HG03575 (cell line): ENCODE measurements around the gene IFNAR1.
"Not testable (repeated sequence)": the region's sequence is repeated elsewhere in the genome, so short reads cannot be mapped to it uniquely, and the experiment has no call there.

Source experiments
- ATAC-seq: cut with Tn5 transposase; IDR thresholded peaks from one replicate; pipeline ENCODE4 v1.9.1; 2021; ENCODE audit not compliant: unreplicated experiment, insufficient number of reproducible peaks, low FRiP score; ENCODE audit errors: extremely low read depth

The IFNAR1 gene

GRCh38 chr21:33370305-33370704 lies 45.5 kb downstream of the IFNAR1 start:
- no peak for ATAC-seq

- no peak for ATAC-seq
These were observed 46.6 kb downstream of the IFNAR1 start for GRCh38 chr21:33371366-33371765.

GRCh38 chr21:33372582-33372981 lies 47.8 kb downstream of the IFNAR1 start:
- no peak for ATAC-seq

GRCh38 chr21:33373451-33373850 lies 48.7 kb downstream of the IFNAR1 start:
- ATAC-seq = no peak

- no peak for ATAC-seq
These were observed 49.3 kb downstream of the IFNAR1 start for GRCh38 chr21:33374080-33374449.

- no peak for ATAC-seq
These were observed 49.8 kb downstream of the IFNAR1 start for GRCh38 chr21:33374450-33375096.

- no peak for ATAC-seq
These were observed 50.4 kb downstream of the IFNAR1 start for GRCh38 chr21:33375101-33375644.

GRCh38 chr21:33377221-33377920 lies 52.6 kb downstream of the IFNAR1 start:
- ATAC-seq = no peak

GRCh38 chr21:33378081-33378480 lies 53.3 kb downstream of the IFNAR1 start:
- ATAC-seq = no peak

GRCh38 chr21:33379934-33380333 lies 55.2 kb downstream of the IFNAR1 start:
- ATAC-seq = not testable (repeated sequence)

- ATAC-seq = no peak
These were observed 55.8 kb downstream of the IFNAR1 start for GRCh38 chr21:33380483-33380998.

- ATAC-seq = not testable (repeated sequence)
These were observed 56.6 kb downstream of the IFNAR1 start for GRCh38 chr21:33381381-33381780.

GRCh38 chr21:33383056-33383888 lies 58.5 kb downstream of the IFNAR1 start:
- peak; percentile 42 for ATAC-seq

GRCh38 chr21:33384841-33385331 lies 60.1 kb downstream of the IFNAR1 start:
- ATAC-seq = no peak

GRCh38 chr21:33386222-33386784 lies 61.5 kb downstream of the IFNAR1 start:
- ATAC-seq = no peak

GRCh38 chr21:33387294-33387693 lies 62.5 kb downstream of the IFNAR1 start:
- no peak for ATAC-seq

GRCh38 chr21:33388188-33388587 lies 63.4 kb downstream of the IFNAR1 start:
- ATAC-seq = no peak

- ATAC-seq = no peak
These were observed 65.7 kb downstream of the IFNAR1 start for GRCh38 chr21:33390479-33390878.

- ATAC-seq = no peak
These were observed 66.9 kb downstream of the IFNAR1 start for GRCh38 chr21:33391656-33392055.
